KMS-11 (cell line): Measurements from ENCODE around the gene GUCA2B.

ENCODE experiments used
- H2AFZ ChIP-seq: fragments of 200-600 bp; sonication (generic); 2 replicates; pipeline ENCODE4 v1.6.1; 2016; ENCODE audit warnings: antibody characterized with exemption, mixed run types, low read depth
- H3K27ac ChIP-seq: fragments of 200-600 bp; sonication (generic); 2 replicates; pipeline ENCODE4 v1.6.1; 2016; ENCODE audit warnings: mild to moderate bottlenecking, mixed run types
- H3K27me3 ChIP-seq: fragments of 200-600 bp; sonication (generic); 2 replicates; pipeline ENCODE4 v1.6.1; 2017; ENCODE audit warnings: mild to moderate bottlenecking, low read depth, mixed run types, moderate library complexity; ENCODE audit not compliant: insufficient read depth
- H3K36me3 ChIP-seq: fragments of 200-600 bp; sonication (generic); 2 replicates; pipeline ENCODE4 v1.6.1; 2017; ENCODE audit warnings: mild to moderate bottlenecking, mixed run types; ENCODE audit not compliant: insufficient read depth
- H3K4me1 ChIP-seq: fragments of 200-600 bp; sonication (generic); 2 replicates; pipeline ENCODE4 v1.6.1; 2016; ENCODE audit warnings: mild to moderate bottlenecking, low read depth, mixed run types; ENCODE audit not compliant: poor library complexity, severe bottlenecking
- H3K4me2 ChIP-seq: fragments of 200-600 bp; sonication (generic); 2 replicates; pipeline ENCODE4 v1.7.0; 2016; ENCODE audit warnings: mild to moderate bottlenecking, mixed run types
- H3K4me3 ChIP-seq: fragments of 200-600 bp; sonication (generic); IDR thresholded peaks from 2 replicates; pipeline ENCODE4 v1.6.1; 2017; ENCODE audit warnings: low read depth, low read length, mixed read lengths; ENCODE audit not compliant: insufficient read depth
- H3K79me2 ChIP-seq: fragments of 200-600 bp; sonication (generic); 2 replicates; pipeline ENCODE4 v1.6.1; 2016; ENCODE audit warnings: low read depth, mixed run types; ENCODE audit not compliant: insufficient read depth
- H3K9ac ChIP-seq: fragments of 200-600 bp; sonication (generic); 2 replicates; pipeline ENCODE4 v1.6.1; 2016; ENCODE audit warnings: mild to moderate bottlenecking, mixed run types
- H4K20me1 ChIP-seq: fragments of 200-600 bp; sonication (generic); 2 replicates; pipeline ENCODE4 v1.6.1; 2016; ENCODE audit warnings: mild to moderate bottlenecking, mixed run types; ENCODE audit not compliant: insufficient read depth
- CTCF ChIP-seq: fragments of 200-600 bp; sonication (generic); conservative IDR thresholded peaks from 2 replicates; pipeline ENCODE4 v1.6.1; 2017; ENCODE audit warnings: low read depth, mild to moderate bottlenecking, antibody characterized with exemption, low read length, moderate library complexity, mixed read lengths

Gene GUCA2B

DNA sequence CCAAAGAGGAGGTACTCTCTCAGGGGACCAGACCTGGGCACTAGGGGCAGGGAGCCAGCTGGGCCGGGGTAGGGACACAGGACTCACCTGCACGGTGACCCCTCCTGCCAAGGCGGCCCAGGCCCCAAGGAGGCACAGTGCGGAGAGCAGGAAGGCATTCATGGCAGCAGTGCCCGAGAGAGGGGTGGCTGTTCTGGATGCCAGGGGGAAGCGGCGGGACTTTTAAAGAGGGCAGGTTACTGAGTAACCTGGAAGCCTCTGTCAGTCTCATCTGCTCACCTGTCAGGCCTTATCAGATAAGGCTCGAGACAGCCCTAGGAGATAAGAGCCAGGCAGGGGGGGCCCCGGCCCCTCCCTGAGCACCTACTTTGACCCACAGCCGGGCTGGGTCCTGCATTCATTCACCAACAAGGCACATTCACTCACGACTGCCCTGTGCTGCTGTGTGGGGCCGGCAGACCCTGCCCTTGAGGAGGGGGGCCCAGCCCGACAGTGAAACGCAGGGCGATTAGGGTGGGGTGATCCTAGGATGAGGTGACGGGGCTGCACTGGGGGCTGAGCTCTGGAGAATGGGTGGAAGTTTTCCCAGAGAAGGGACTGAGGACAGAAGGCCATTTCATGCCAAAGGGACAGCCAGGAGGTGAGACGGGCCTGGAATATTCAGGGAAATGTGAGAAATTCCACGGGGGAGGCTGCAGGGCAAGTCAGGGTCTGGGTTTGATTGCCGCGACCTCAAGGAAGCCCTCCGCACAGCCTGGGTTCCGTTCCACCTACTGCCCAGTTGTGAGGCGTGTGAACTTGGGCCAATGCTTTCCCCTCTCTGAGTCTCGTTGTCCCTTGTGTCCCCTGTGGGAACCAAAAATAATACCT is 11.6 kb downstream of the GUCA2B start, which contains the start of gene GUCA2A:
Gene GUCA2A (minus strand): TSS at position 195 of the 870 bp plus-strand sequence. CDS start 33 bp downstream, at position 162.
- Histone ChIP-seq H2AFZ (no peak within 1 kb of the TSS), H3K4me1 (no peaks in the 10 kb centered on the region), H3K36me3 (no peaks in the 10 kb centered on the region), H3K79me2 (no peaks in the 10 kb centered on the region), H3K9ac (no peak within 1 kb of the TSS), H3K27ac (no peak within 1 kb of the TSS), H3K27me3 (no peaks in the 10 kb centered on the region), H3K4me3 (no peak within 1 kb of the TSS), H4K20me1 (no peaks in the 10 kb centered on the region), H3K4me2 (no peak within 1 kb of the TSS)
- no peak for TF ChIP-seq CTCF

DNA sequence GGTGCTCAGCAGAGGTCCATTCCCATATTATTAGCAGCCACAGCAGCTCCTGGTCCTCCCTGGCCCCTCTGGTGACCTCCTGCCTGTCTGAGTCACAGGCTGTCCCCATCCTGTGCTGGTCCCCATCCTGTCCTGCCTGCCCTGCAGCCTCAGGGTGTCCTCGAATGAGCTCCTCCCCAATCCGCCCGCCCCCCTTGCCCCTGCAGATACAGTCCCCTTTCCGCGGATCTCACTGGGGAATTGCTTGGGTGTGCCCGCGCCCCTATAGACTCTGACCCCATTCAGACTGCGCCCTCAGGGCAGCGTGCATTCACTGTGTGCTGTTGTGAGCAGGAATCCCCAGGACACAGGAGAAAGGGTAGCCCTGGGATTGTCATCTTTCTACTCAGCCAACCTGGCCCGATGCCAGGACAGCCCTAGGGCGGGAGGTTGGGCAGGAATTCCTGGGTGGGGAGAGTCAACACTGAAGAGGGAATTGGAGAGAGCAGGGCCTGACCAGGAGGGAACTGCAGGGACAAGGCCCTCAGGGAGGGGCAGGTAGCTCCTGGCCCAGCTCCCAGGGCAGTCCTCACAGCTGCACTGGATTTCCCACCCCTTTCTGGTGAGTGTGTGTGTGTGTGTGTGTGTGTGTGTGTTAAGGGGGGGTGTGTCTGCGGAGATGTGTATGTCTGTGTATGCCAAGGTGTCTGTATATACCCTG is 12.5 kb downstream of the GUCA2B start:
- H3K4me3 ChIP-seq = no peak overlapping the region

GRCh38 chr1:42167611-42168390 is 14.6 kb downstream of the GUCA2B start:
- Histone ChIP-seq H2AFZ (no peak overlapping the region), H3K27ac (no peak overlapping the region), H3K4me2 (no peak overlapping the region), H3K27me3 (no peaks in the 10 kb centered on the region), H3K9ac (no peak overlapping the region), H3K4me3 (no peak overlapping the region), H3K79me2 (no peaks in the 10 kb centered on the region), H3K4me1 (no peaks in the 10 kb centered on the region), H3K36me3 (no peaks in the 10 kb centered on the region), H4K20me1 (no peaks in the 10 kb centered on the region)
- no peak for TF ChIP-seq CTCF

More for the DNA sequence above, 12.5 kb downstream of the GUCA2B start:
- H3K27me3 ChIP-seq = no peaks in the 10 kb centered on the region
- H3K36me3 ChIP-seq = no peaks in the 10 kb centered on the region
- H3K27ac ChIP-seq = no peak overlapping the region
- TF ChIP-seq CTCF = no peak
- H4K20me1 ChIP-seq = no peaks in the 10 kb centered on the region
- H2AFZ ChIP-seq = no peak overlapping the region
- H3K4me1 ChIP-seq = no peaks in the 10 kb centered on the region
- no peaks in the 10 kb centered on the region for H3K79me2 ChIP-seq
- H3K4me2 ChIP-seq = no peak overlapping the region
- no peak overlapping the region for H3K9ac ChIP-seq

DNA sequence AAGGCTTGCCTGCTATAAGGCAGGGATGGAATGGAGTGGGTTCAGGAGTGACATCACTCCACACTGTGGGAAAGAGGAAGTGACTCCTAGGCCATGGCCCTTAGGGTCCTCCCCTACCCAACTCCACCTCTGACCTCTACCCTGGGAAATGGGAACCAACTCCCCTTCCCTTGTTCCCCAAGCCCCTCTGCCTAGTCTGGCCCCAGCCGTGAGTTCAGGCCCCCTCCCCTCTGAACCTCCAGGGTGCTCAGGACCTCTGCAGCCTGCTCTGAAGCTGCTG is 15.1 kb downstream of the GUCA2B start:
- Histone ChIP-seq H3K27me3 (no peaks in the 10 kb centered on the region), H3K4me2 (no peak overlapping the region), H3K4me3 (no peak overlapping the region), H4K20me1 (no peaks in the 10 kb centered on the region), H3K9ac (no peak overlapping the region), H3K36me3 (no peaks in the 10 kb centered on the region), H3K4me1 (no peaks in the 10 kb centered on the region), H3K27ac (no peak overlapping the region), H3K79me2 (no peaks in the 10 kb centered on the region), H2AFZ (no peak overlapping the region)
- TF ChIP-seq CTCF = no peak
